GM18499 (cell line): ENCODE data around the gene HOXC6.
"Not testable (repeated sequence)": the region's sequence is repeated elsewhere in the genome, so short reads cannot be mapped to it uniquely, and the experiment has no call there.

ENCODE experiments used
- ATAC-seq: cut with Tn5 transposase; IDR thresholded peaks from one replicate; pipeline ENCODE4 v1.9.1; 2021; ENCODE audit warnings: moderate number of reproducible peaks; ENCODE audit not compliant: insufficient read depth, unreplicated experiment

Gene HOXC6

DNA sequence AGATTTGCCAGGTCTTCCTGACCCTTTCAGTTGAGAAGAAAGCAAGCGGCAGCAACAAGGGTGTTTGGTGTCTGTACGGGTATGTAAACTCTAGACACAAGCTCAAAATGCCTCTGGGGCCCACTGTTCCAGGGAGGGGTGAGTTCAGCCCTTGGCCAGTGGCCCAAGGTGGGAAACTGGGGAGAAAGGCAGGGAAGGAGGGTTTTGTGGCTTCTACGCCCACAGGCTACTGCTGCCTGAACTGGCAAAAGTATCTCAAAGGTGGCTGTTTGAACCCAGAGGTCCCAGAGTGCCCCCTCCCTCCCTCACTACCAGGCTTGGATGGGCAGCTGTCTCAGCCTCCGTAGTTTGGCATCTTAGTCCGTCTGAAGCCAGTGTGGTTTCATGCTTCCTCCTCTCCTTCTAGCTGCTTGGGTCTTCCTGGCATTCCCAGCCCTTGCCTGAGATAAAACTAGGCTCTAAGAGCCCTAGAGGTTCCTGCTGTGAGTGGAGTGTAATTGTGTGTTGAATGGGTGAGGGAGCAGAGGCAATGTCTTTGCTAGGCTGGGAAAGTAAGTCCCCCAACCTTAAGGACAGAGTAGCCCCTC, 10.1 kb downstream of the HOXC6 start:
- no peak for ATAC-seq

DNA sequence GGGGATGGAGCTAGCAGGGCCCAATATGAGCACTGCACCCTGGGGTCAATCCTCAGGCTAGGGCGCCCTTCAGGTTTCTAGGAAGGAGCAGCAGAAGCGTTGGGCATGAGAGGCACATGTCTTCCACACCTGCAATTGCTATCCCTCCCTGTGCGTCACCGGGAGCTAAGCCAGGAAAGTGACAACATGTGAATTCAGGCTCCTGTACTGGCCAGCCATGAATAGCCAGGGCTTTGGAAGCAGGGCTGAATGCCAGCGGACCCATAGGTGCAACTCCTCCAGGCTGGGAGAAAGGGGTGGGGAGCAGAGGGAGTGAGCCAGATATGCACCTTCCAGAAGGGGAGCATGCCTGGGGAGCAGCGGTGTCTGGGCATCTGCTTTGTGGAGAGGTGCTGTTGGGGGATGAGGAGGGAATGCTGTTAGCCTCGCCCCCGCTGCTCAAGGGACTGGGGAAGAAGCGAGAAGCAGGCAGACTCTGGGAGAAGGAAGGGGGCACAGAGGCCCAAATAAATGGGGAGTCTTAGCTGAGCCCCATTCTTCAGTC, 10.7 kb downstream of the HOXC6 start:
- ATAC-seq = no peak

DNA sequence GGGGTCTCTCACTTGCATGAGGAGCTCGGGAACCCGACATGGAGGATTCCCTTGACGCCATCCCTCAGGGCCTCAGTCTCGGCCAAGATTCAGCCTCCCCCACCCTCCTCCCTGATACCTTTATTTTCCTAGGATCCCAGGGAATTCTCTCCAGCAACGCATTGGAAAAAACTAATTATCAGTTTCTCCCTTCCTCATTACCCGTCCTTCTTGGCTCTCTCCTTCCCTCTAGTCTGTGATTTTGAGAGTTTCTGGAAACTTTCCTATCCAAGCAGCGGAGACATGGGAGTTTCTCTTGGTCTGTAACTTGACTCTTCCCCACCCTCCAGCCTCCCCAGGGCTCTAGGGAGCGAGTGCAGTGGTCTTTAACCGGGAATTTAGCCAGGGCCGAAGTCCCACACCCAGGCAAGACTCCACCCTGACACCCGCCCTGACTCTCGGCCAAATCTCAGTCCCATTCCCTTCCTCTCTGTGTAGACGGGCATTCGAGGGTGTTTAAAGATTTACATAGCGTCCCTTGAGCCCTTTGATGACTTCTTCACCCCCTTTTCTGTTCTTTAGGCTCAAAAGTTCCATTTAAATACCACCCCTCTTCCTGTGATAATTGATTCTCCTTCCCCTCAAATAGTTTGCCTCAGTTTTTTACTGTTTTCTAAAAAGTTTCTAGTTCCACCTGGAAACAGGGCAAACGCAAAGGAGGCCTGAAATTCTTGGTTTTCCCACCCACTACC, 11.3 kb downstream of the HOXC6 start:
- no peak for ATAC-seq

DNA sequence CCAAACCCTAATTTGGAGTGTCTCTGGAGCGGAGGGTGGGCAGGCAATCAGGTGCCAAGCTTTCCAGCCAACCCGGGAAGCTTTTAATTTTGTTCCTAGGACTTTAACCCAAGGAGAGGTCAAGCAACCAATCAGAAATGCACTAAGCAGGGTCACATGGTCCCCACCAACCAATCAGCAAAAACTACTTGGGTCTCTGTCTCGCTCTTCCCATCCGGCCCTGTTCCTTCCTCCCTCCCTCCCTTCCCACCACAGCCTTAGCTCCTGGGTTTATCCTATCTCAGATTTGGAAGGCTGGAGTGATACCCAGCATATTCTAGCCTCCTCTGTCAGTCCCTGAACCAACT, 11.9 kb downstream of the HOXC6 start:
- no peak for ATAC-seq

DNA sequence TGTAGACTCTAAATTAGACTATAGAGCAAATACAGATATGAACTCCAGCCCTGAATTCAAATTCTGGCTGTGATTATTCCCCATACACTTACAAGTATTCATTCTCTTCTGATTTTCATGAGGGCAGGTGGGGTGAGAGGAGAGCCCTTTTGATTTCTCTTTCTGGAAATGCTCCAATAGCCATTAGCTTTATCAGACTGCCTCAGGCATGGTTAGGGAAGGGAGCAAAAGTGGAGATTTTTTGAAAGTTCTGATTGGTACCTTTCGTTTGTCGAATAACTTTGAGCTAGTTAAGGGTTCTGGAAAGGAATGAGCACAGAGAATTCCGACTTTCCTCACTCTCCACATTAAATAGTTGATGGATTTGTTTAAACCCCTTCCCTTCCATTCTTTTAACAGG, 12.4 kb downstream of the HOXC6 start:
- no peak for ATAC-seq

DNA sequence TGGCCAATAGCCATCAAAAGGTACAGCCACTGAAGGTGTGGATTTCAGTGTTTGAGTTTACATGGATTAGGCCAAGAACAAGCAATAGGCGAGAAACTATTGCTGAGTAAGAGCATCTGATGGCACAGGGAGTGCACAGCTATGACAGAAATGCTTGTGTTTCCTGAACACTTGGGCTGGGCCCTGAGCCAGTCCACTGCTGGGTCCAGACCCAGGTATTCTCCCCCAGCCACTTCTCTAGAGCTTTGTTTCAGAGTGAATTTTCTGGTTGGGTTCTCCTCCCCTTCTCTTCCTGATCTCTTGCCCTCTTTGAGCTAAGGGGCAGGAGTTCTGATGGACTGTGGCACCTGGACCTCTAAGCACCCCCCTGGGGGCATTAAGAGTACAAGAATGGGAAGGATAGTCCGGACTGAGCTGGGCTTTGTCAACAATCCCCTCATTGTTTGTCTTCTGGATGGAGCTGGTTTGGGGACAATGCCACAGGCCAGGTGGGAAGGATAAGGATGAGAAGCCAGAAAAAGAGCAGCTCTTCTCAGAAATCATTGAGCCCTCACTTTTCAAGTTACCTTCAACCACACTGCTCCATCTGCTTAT, 13.0 kb downstream of the HOXC6 start:
- no peak for ATAC-seq

DNA sequence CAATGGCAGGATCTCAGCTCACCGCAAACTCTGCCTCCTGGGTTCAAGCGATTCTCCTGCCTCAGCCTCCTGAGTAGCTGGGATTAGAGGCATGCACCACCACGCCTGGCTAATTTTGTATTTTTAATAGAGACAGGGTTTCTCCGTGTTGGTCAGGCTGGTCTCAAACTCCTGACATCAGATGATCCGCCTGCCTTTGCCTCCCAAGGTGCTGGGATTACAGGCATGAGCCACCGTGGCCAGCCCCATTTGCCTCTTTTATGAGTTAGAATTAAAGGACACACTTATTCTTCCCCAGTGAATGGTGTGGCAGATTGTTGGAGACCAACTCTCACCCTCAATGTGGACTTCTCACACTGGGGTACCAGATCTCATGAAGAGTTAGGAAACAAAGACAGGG, 13.8 kb downstream of the HOXC6 start:
- ATAC-seq = not testable (repeated sequence)

DNA sequence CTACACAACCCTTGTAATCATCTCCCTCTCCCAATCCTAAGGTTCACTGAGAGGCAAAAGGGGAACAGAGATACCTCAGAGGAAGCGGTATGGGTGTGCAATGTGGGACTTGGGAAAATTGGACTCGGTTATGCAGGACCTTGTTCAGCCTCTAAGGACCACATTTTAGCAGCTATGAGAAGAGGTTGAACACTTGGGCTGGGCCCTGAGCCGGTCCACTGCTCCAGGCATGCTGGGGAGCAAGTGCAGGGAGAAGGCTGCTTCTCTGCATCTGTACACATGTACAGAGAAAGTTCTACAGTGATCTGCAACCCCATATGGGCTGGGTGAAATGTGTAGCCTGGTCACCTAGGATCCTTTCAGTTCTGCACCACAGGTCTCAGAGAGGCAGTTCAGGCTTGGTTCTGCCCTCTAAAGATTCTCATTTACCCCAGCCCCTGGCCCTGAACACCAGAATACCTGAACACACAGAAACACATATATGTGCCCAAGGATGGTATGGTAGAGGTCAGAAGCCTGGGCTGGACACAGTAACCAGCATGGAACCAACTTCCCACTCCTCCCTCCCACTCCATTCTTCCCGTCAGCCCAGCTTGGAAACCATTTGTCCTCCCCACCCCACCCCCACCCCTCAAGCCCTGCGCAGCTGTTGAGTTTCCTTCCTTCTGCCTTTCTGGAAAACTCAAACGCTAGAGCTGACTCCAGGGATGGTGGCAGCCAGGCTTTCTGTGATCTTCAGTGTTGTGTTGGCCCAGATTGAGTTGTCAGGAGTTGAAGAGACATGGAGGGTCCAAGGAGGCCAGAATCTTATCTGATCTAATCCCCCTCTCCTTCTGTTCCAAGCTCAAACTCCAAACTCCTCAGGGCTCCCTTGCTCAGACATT, 15.0 kb downstream of the HOXC6 start:
- ATAC-seq = no peak

DNA sequence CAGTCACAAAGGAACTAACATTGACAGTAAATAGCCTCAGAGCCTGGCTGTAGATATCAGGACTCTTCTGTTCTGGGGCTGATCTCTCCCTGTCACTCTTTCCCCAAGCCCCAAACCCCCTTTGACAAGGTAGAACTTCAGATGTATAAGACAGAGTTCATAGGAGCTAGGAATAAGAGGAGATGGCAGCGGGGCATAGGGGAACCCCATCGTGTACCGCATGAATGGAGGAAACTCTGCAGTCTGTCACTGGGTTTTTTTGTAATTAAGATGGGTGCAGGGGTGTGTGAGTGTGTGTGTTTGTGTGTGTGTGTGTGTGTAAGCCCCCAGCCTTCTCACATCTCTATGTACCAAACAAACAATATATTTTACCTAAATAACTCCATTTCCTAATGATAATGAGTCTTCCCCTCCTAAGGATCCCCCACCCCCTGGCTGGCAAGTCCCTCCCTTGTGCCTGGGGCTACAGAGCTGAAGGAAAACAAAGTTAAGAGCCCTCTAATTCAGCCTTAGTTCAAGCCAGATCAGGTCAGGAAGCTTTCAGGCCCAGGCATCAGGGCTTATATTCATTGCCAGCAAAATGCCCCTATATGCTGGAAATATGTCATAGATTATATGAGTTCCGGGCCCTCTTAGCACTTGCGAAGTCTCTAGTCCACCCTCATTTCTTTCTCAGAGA, 16.3 kb downstream of the HOXC6 start:
- no peak for ATAC-seq

DNA sequence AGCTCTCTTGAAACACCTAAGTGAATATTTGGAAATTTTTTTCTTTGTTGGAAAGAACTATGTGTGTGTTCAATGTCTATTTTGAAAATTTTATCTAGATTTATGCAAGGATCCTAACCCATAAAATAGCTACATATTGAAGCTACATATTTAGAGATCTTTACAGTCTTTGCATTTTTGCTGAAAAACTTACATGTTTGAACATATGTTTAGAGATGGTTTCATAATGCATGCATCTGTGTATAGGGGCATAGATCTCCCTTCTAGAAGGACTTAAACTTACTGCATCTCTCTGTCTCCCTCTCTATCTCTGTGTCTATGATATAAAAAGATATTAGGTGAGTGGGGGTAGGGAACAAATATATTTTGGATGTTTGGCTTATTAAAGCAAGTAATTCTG, 17.2 kb downstream of the HOXC6 start:
- no peak for ATAC-seq

DNA sequence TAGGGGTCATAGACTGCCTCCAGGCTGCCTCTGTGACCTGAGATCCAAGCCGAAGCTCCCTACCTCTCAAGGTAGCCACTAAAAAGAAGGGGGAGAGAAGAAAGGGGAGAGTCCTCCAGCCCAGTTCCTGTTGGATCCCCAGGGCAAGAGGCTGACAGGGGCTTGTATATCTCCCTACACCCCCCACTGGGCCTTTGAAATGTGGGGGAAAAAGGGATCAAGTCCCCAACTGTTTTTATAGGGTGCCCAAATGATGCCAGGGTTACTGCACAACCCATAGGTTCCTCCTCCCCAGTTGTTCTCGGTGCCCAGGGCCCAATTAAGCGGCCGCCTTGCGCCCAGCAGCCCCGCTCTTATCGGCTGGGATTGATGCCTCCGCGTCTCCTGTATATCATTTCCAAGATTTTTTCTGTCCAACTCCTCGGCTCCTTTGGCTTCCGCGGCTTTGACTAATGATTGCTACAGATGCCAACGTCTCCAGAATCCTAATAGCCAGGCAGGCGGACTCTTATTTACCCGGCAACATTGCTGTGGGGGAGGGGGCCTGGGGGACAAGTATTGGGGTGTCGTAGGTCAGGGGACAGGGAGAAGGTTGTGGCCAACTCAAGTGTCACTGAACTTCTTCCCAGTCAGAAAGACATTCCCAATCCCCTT, 17.8 kb downstream of the HOXC6 start:
- ATAC-seq = no peak

DNA sequence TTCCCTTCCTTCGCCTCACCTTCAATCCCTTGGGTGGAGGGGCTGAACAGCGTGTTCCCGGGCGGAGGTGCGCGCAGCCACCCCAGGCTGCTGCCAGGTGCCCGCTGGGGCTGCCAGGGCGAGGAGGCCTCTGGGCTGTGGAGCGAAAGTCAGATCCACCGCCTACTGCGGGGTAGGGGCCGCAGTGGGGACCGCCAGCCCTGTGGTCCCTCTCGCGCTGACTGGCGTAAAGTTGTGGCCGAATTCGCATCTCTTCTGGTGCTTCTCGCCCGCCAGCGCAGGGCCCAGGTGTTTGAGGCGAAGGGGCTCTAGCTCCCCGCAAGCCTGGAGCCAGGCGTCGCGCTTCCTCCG, 18.5 kb downstream of the HOXC6 start:
- no peak for ATAC-seq

DNA sequence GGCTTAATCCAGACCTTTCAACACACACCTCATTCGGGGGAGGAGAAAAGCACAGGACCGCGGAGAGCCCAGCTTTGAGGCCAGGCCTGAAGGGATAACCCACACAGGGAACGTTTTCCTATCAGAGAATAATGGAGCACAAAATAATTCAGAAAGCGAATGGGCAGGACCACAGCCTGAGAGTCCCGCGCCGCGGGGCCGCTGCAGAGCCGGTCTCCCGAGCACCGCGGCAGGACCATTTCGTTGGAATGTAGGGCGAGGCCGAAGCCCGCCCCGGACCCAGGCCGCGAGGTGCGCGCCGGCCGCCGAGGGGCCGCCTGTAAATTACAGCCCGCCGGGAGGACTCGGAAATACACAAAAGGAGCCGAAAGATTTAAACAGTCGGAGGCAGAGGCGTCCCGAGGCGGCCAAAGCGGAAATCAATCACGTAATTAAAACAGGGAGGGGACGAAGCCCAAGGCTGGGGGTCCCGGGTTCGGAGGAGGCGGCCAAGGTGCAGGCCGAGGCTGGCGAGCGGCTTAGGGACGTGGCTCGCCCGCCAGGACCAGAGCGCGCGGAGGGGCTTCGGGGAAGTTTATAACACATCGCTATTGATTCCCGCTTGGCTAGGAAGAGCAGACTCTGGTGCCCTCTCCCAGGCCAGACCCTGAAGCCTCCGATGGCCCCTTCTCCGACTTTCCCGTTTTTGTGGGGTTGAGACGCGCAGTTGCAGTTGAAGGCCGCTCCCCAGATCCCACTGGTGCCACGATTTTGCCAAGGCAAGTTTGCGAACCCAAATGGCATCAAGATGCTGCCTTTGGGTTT, 19.1 kb downstream of the HOXC6 start:
- ATAC-seq = no peak

DNA sequence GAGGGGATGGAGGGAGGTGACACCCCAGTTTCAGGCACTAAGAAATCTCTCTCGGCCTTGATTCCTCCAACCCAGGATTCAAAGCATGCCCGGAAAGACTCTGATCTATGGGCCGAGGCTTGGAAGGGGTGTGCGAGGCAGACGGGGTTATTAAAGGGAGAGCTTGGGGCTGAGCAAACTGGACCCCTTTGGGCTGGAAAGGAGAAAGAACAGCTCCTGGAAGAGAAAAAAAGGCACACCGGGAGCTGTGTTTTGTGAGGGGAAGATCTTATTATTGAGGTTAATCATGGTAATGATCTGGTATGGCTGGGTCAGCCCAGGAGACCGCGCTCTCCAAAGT, 19.7 kb downstream of the HOXC6 start:
- no peak for ATAC-seq

DNA sequence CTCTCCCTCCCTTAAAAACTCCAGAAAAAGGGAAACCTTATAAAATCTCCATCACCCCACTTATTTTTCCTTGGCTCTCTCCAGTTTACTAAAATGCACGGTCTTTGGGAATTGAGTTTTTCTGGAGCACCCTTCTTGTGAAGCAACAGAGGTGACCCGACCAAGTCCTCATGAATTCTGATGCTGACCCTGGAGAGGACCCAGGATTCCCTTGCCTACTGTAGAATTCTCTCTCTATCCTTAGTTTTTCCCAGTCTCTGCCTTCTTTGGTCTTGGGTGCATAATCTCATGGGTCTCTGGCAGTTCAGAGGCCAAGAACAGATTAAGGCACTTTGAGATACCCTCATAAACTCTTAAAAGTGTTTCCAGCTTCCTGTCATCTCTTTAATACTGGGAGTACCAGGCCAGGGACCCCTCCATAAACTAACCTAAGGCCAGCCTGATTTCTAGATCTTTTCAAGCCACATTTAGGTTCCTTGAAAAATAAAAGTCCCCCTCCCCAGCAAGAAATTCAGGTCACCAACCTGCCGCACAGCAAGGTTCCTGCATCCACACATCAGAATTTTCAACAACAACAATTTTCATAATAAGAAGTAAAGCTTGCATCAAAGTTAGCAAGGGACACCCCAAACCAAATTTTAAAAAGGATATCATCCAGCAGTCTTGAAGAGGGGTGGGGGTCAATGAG, 20.3 kb downstream of the HOXC6 start:
- ATAC-seq = no peak

DNA sequence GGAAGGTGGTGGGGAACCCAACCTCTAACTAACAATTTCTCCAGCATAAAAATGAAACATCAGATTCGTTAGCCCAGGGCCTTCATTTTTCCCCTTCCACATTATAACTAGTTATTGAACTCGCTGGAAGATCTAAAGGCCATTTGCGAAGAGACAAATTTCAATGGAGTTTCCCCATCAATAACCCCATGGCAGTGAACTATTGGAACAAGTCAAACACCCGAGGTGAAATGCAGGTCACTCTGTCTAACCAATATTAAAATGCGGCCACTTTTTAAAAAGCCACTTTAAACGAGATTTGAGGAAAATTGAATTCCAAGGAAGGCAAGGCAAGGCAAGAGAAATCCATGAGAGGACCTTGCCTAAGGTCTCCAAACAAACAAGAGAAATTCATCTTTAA, 20.9 kb downstream of the HOXC6 start:
- no peak for ATAC-seq

DNA sequence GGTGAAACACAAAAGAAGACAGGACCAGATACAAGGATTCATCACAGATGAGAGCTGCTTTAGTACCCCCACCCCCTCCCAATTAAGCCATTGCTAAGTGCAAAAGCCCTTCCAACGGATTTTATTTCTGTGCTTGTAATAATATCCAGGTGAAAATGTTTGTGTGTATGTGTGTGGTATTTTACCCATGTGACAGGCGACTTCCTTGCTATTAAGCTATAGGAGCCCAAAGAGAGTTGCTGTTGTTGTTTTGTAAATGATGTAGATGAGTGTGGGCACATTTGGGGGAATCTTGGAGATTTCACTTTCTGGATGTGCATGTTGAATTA, 22.2 kb downstream of the HOXC6 start:
- ATAC-seq = no peak

DNA sequence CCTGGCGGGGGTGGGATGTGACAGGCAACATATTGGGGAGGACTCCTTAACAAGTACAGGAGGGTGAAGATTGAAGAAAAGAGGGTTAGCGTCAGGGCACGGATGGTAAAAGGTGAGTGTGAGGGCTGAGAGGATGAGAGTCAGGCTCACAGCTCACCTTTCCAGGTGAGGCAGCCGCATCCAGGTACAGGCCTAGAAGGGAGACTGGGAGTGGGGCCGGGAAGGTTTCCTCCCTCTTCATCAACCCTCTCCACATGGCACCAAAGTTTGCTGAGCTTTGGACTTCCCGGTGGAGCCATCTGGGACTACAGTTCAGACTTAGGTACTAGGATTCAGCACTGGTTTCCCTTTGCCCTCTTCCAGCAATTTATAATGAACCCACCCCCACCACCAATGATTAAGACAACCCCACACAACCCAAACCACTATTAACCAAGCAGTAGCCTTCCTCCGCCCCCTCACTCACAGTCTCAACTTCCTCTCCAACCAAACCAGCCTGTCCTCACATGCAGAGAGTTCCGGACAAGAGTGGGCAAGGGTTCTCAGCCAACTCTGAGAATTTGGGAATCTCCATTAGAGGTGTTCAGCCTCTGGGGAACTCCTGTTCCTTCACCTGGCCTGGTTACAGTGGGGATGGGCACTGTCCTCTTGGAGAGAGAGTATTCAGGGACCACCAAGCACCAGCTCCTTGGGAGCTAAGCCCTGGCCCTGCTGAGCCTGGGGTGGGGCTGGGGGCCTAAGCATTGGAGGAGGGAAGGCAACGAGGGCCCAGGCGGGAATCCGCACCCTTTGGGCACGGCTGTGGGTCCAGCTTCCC, 23.0 kb downstream of the HOXC6 start:
- ATAC-seq = no peak
